H9 (cell line): ENCODE results near the gene TIMM22. TPM values are rescaled to one million over a fixed set of nuclear protein-coding genes. Genes with fewer than 3 reads are reported as not detected.

ENCODE experiments used
- DNase-seq: peaks from one replicate; pipeline ENCODE4 v3.0.0-alpha.2; 2017
- H2AFZ ChIP-seq: one replicate; pipeline ENCODE4 v1.6.1; 2013; ENCODE audit warnings: mild to moderate bottlenecking, low read length, control low read depth, moderate library complexity
- H2AK5ac ChIP-seq: 2 replicates; pipeline ENCODE4 v1.6.1; 2013; ENCODE audit warnings: low read length, control low read depth, mixed read lengths; ENCODE audit not compliant: insufficient read length
- H2BK120ac ChIP-seq: one replicate; pipeline ENCODE4 v1.6.1; 2013; ENCODE audit warnings: low read depth, mild to moderate bottlenecking, low read length, control low read depth, inconsistent platforms; ENCODE audit not compliant: poor library complexity, severe bottlenecking
- H2BK12ac ChIP-seq: 2 replicates; pipeline ENCODE4 v1.6.1; 2013; ENCODE audit warnings: low read length, control low read depth, mixed read lengths, low read depth; ENCODE audit not compliant: insufficient read length
- H2BK15ac ChIP-seq: 2 replicates; pipeline ENCODE4 v1.6.1; 2013; ENCODE audit warnings: low read depth, low read length, control low read depth
- H2BK20ac ChIP-seq: one replicate; pipeline ENCODE4 v1.6.1; 2013; ENCODE audit warnings: low read depth, mild to moderate bottlenecking, low read length, control low read depth, inconsistent platforms; ENCODE audit not compliant: poor library complexity, severe bottlenecking
- H2BK5ac ChIP-seq: 2 replicates; pipeline ENCODE4 v1.6.1; 2013; ENCODE audit warnings: low read length, control low read depth, mixed read lengths; ENCODE audit not compliant: insufficient read length
- H3K14ac ChIP-seq: 2 replicates; pipeline ENCODE4 v1.6.1; 2013; ENCODE audit warnings: low read length, control low read depth; ENCODE audit not compliant: insufficient read depth
- H3K18ac ChIP-seq: 2 replicates; pipeline ENCODE4 v1.6.1; 2013; ENCODE audit warnings: low read depth, mild to moderate bottlenecking, mixed read lengths, low read length, control low read depth; ENCODE audit not compliant: insufficient read length
- H3K23ac ChIP-seq: 2 replicates; pipeline ENCODE4 v1.6.1; 2013; ENCODE audit warnings: low read length, control low read depth, mixed read lengths, low read depth; ENCODE audit not compliant: insufficient read length
- H3K23me2 ChIP-seq: 2 replicates; pipeline ENCODE4 v1.6.1; 2013; ENCODE audit warnings: low read depth, mild to moderate bottlenecking, mixed read lengths, low read length, control low read depth; ENCODE audit not compliant: insufficient read length, poor library complexity, severe bottlenecking
- H3K27ac ChIP-seq: 2 replicates; pipeline ENCODE4 v1.5.1; 2013; ENCODE audit warnings: low read length, control low read depth, mixed read lengths, low read depth; ENCODE audit not compliant: insufficient read length
- H3K27me3 ChIP-seq: 2 replicates; pipeline ENCODE4 v1.6.1; 2013; ENCODE audit warnings: low read length, control low read depth, inconsistent platforms; ENCODE audit not compliant: insufficient read depth
- H3K4ac ChIP-seq: 2 replicates; pipeline ENCODE4 v1.6.1; 2013; ENCODE audit warnings: low read depth, mild to moderate bottlenecking, control low read depth, inconsistent platforms, low read length, moderate library complexity
- H3K4me1 ChIP-seq: 2 replicates; pipeline ENCODE4 v1.6.1; 2013; ENCODE audit warnings: low read length, control low read depth, inconsistent platforms; ENCODE audit not compliant: insufficient read depth
- H3K4me2 ChIP-seq: 2 replicates; pipeline ENCODE4 v1.6.1; 2013; ENCODE audit warnings: low read length, control low read depth, mixed read lengths; ENCODE audit not compliant: insufficient read length, insufficient read depth
- H3K56ac ChIP-seq: 2 replicates; pipeline ENCODE4 v1.6.1; 2013; ENCODE audit warnings: low read depth, mild to moderate bottlenecking, mixed read lengths, low read length, control low read depth; ENCODE audit not compliant: insufficient read length
- H3K79me1 ChIP-seq: 2 replicates; pipeline ENCODE4 v1.6.1; 2013; ENCODE audit warnings: low read depth, mild to moderate bottlenecking, moderate library complexity, low read length, control low read depth, inconsistent platforms; ENCODE audit not compliant: insufficient read depth, poor library complexity, severe bottlenecking
- H3K79me2 ChIP-seq: 2 replicates; pipeline ENCODE4 v1.6.1; 2013; ENCODE audit warnings: low read length, control low read depth, inconsistent platforms; ENCODE audit not compliant: insufficient read depth
- H3K9ac ChIP-seq: 2 replicates; pipeline ENCODE4 v1.6.1; 2013; ENCODE audit warnings: low read length, control low read depth, mixed read lengths; ENCODE audit not compliant: insufficient read length; ENCODE audit errors: extremely low read depth
- H3K9me3 ChIP-seq: one replicate; pipeline ENCODE4 v1.6.1; 2013; ENCODE audit warnings: low read depth, low read length, inconsistent platforms; ENCODE audit not compliant: control insufficient read depth
- H3T11ph ChIP-seq: one replicate; pipeline ENCODE4 v1.6.1; 2013; ENCODE audit warnings: mild to moderate bottlenecking, low read length, control low read depth, inconsistent platforms
- H4K20me1 ChIP-seq: one replicate; pipeline ENCODE4 v1.6.1; 2013; ENCODE audit not compliant: control insufficient read depth, insufficient read length, insufficient read depth
- H4K5ac ChIP-seq: 2 replicates; pipeline ENCODE4 v1.6.1; 2013; ENCODE audit warnings: low read depth, mild to moderate bottlenecking, mixed read lengths, low read length, control low read depth; ENCODE audit not compliant: insufficient read length
- H4K8ac ChIP-seq: replicated peaks from 2 replicates; pipeline ENCODE4 v1.6.1; 2013; ENCODE audit warnings: low read length, control low read depth, mixed read lengths, low read depth; ENCODE audit not compliant: insufficient read length
- H4K91ac ChIP-seq: 2 replicates; pipeline ENCODE4 v1.6.1; 2013; ENCODE audit warnings: low read depth, mild to moderate bottlenecking, moderate library complexity, mixed read lengths, low read length, control low read depth; ENCODE audit not compliant: insufficient read length
- H3K27ac Mint-ChIP-seq, 3 experiments: 2 replicates in 2 of 3; 3 replicates in 1 of 3; pipeline ENCODE4 v1.8.0; 2020 to 2021; ENCODE audit warnings: mixed read lengths in 3 of 3, mild to moderate bottlenecking in 1 of 3, moderate library complexity in 1 of 3
- H3K27me3 Mint-ChIP-seq: 2 replicates; pipeline ENCODE4 v1.8.0; 2021; ENCODE audit warnings: low read depth, mild to moderate bottlenecking, moderate library complexity, mixed read lengths
- H3K36me3 Mint-ChIP-seq, 3 experiments: 2 replicates in 2 of 3; 3 replicates in 1 of 3; pipeline ENCODE4 v1.8.0; 2020 to 2021; ENCODE audit warnings: low read depth in 3 of 3, mixed read lengths in 3 of 3; ENCODE audit not compliant: insufficient read depth in 1 of 3
- H3K4me1 Mint-ChIP-seq, 2 experiments: 2 replicates each; pipeline ENCODE4 v1.8.0; 2020; ENCODE audit warnings: mixed read lengths in 2 of 2
- H3K4me3 Mint-ChIP-seq, 2 experiments: 2 replicates in 1 of 2; 3 replicates in 1 of 2; pipeline ENCODE4 v1.8.0; 2020 to 2021; ENCODE audit warnings: mild to moderate bottlenecking in 2 of 2, mixed read lengths in 2 of 2, moderate library complexity in 1 of 2
- H3K9me3 Mint-ChIP-seq, 2 experiments: 2 replicates in 1 of 2; 3 replicates in 1 of 2; pipeline ENCODE4 v1.8.0; 2020; ENCODE audit warnings: mild to moderate bottlenecking in 2 of 2, mixed read lengths in 2 of 2, moderate library complexity in 1 of 2
- WGBS: extraction: QIAGEN DNeasy Blood & Tissue Kit; methylation state at CpG from one replicate; pipeline ENCODE4 v1.1.7; 2013; ENCODE audit warnings: missing lambda C conversion rate, low lambda C conversion rate, mixed read lengths; ENCODE audit not compliant: insufficient read length; ENCODE audit errors: extremely low coverage; 5-methylcytosine and 5-hydroxymethylcytosine counted together
- total RNA-seq: library from RNA; stranded (reverse); gene quantifications from 2 replicates; pipeline ENCODE4 v1.2.1, GENCODE V29; 2021
- TF ChIP-seq, protein P1 (sequence below): fragments of 200-600 bp; sonication (generic); conservative IDR thresholded peaks from 3 replicates; pipeline ENCODE4 v1.8.0; 2021; ENCODE audit warnings: antibody characterized with exemption, mild to moderate bottlenecking

The TIMM22 gene
- total RNA-seq, 1 experiment from 2014 or later: 23.0 TPM

DNA sequence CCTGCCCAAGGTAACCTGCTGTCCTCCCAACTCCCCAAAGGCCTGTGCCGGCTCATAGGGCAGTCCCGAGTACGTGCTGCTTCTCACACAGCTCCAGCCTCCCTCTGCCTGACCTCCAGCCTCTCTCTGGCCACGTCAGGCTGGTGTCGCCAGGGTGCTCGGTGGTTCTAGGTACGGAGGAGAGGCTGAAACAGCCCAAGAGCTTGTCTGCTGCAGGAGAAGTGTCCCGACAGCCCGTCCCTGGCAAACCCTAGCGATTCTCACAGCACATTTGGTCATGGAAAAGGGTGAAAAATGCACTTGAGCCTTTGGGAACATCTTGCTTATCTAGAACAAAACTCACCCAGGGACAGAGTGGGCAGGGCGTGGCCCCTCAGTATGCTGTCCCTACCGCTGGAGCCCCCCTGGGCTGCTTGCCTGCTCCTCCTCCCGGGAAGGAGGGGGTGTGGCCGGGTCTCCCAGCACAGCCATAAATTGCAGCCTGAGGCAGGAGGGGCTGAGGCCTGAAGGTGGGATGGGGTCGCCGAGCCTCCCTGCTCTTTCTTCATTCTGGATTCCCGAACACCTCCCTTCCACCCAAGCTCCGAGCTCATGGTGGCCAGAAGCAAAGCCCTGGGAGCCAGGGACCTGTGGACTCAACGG lies 40.4 kb downstream of the TIMM22 start:
- Mint-ChIP-seq H3K4me1 (peaks cover 6 to 32% of the 10 kb centered on the region in 2 experiments; a peak in 3 of 4 replicates), H3K27ac (no peak overlapping the region), H3K4me3 (no peak overlapping the region), H3K36me3 (peaks cover 0 to 7% (median 2%) of the 10 kb centered on the region in 3 experiments; a peak in 6 of 7 replicates), H3K27me3 (peaks cover 5% of the 10 kb centered on the region), H3K9me3 (no peaks in the 10 kb centered on the region)
- Histone ChIP-seq H2BK12ac (no peak overlapping the region), H3K18ac (no peak overlapping the region), H2BK120ac (no peak overlapping the region), H2BK15ac (no peak overlapping the region), H3K27ac (no peak overlapping the region), H2AFZ (no peak overlapping the region), H2AK5ac (no peak overlapping the region), H3K4ac (no peak overlapping the region), H3K23me2 (peaks cover under 1% of the 10 kb centered on the region), H3K14ac (no peak overlapping the region; the same call in 1 of the 2 replicates), H3K79me1 (no peaks in the 10 kb centered on the region), H4K20me1 (no peaks in the 10 kb centered on the region), H3K27me3 (no peaks in the 10 kb centered on the region), H3K23ac (no peak overlapping the region), H3K79me2 (no peaks in the 10 kb centered on the region), H2BK5ac (no peak overlapping the region), H4K91ac (no peak overlapping the region), H4K8ac (no peak overlapping the region), H3K9ac (no peak overlapping the region), H3K4me2 (no peak overlapping the region), H4K5ac (no peak overlapping the region), H3K9me3 (no peaks in the 10 kb centered on the region), H2BK20ac (no peak overlapping the region), H3K56ac (no peak overlapping the region), H3K4me1 (no peaks in the 10 kb centered on the region; the same call in 1 of the 2 replicates), H3T11ph (no peak overlapping the region)
- TF ChIP-seq, protein P1, sequence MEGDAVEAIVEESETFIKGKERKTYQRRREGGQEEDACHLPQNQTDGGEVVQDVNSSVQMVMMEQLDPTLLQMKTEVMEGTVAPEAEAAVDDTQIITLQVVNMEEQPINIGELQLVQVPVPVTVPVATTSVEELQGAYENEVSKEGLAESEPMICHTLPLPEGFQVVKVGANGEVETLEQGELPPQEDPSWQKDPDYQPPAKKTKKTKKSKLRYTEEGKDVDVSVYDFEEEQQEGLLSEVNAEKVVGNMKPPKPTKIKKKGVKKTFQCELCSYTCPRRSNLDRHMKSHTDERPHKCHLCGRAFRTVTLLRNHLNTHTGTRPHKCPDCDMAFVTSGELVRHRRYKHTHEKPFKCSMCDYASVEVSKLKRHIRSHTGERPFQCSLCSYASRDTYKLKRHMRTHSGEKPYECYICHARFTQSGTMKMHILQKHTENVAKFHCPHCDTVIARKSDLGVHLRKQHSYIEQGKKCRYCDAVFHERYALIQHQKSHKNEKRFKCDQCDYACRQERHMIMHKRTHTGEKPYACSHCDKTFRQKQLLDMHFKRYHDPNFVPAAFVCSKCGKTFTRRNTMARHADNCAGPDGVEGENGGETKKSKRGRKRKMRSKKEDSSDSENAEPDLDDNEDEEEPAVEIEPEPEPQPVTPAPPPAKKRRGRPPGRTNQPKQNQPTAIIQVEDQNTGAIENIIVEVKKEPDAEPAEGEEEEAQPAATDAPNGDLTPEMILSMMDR: no peak
- WGBS: no CpG with 5 or more reads among the region's 19 CpGs
- DNase-seq: no peak
